K562 (cell line): ENCODE data around the gene HOXB13. TPM values are rescaled to one million over a fixed set of nuclear protein-coding genes. Genes with fewer than 3 reads are reported as not detected.

ENCODE experiments used
- ATAC-seq: fragments of 200-7000 bp; cut with Tn5 transposase; 3 replicates; pipeline ENCODE4 v1.9.1; 2020; ENCODE audit warnings: moderate library complexity
- BruUV-seq: library from RNA; stranded (reverse); fragments of 400-500 nt; replicated peaks from 2 replicates; lab custom pipeline; 2021; lab: Mats Ljungman, UMichigan
- CTCF ChIA-PET: fragments of 300-600 bp; formaldehyde crosslinking; extraction: SDS; loops from one replicate; lab custom pipeline; 2021; ENCODE audit warnings: low intra/inter-chr PET ratio; lab: Yijun Ruan, JAX
- POLR2A ChIA-PET: fragments of 300-600, 350-650 bp; sonication (Branson Sonifier 250); formaldehyde crosslinking; extraction: SDS; loops from one replicate; lab custom pipeline; 2021; ENCODE audit warnings: antibody characterized with exemption, inconsistent platforms; lab: Yijun Ruan, JAX
- DNase-seq, 4 experiments: peaks; one replicate each; pipeline versions ENCODE4 v3.0.0 to v3.0.0-alpha.2; 2011 to 2018; ENCODE audit warnings: low spot score in 3 of 4, mixed read lengths in 3 of 4; ENCODE audit errors: extremely low read depth in 1 of 4
- FAIRE-seq: peaks from 2 replicates; lab custom pipeline; 2011; peaks lifted over from hg19 to GRCh38; lab: Jason Lieb, UNC
- H2AFZ ChIP-seq: 2 replicates; pipeline ENCODE4 v1.6.0; 2011; ENCODE audit warnings: low read depth, low read length, control low read depth, inconsistent platforms
- H3K27ac ChIP-seq: fragments of 200-600 bp; 3 replicates; pipeline ENCODE4 v1.8.0; 2011; ENCODE audit warnings: low read depth, mild to moderate bottlenecking, control low read depth, inconsistent platforms, low read length, moderate library complexity, mixed read lengths; ENCODE audit errors: extremely low read depth
- H3K27me3 ChIP-seq, 2 experiments: fragments of 300-600 bp in 1 of 2; 2 replicates in 1 of 2; 3 replicates in 1 of 2; pipeline versions ENCODE4 v1.6.0 to v1.8.0; 2011; ENCODE audit warnings: inconsistent platforms in 2 of 2, low read length in 2 of 2, mild to moderate bottlenecking in 1 of 2, mixed read lengths in 1 of 2, moderate library complexity in 1 of 2; ENCODE audit not compliant: control insufficient read depth in 2 of 2, insufficient read depth in 2 of 2
- H3K36me3 ChIP-seq: fragments of 300-600 bp; 3 replicates; pipeline ENCODE4 v1.8.0; 2011; ENCODE audit warnings: mild to moderate bottlenecking, low read length, inconsistent platforms; ENCODE audit not compliant: control insufficient read depth, insufficient read depth
- H3K4me1 ChIP-seq, 2 experiments: fragments of 200-600 bp in 1 of 2; replicated peaks in 1 of 2; 2 replicates in 1 of 2; 3 replicates in 1 of 2; pipeline versions ENCODE4 v1.5.1 to v1.8.0; 2011; ENCODE audit warnings: inconsistent platforms in 2 of 2, low read length in 2 of 2, mild to moderate bottlenecking in 1 of 2, mixed read lengths in 1 of 2, moderate library complexity in 1 of 2; ENCODE audit not compliant: control insufficient read depth in 2 of 2, insufficient read depth in 2 of 2
- H3K4me2 ChIP-seq: 2 replicates; pipeline ENCODE4 v1.6.1; 2011; ENCODE audit warnings: low read length, control low read depth, inconsistent platforms, mixed read lengths; ENCODE audit not compliant: insufficient read depth
- H3K4me3 ChIP-seq: fragments of 200-600 bp; sonication (generic), shearing (Covaris generic); 2 replicates; pipeline ENCODE4 v1.5.1; 2016; ENCODE audit warnings: control low read depth, inconsistent platforms
- H3K79me2 ChIP-seq: fragments of 200-600 bp; 3 replicates; pipeline ENCODE4 v1.8.0; 2011; ENCODE audit warnings: low read length, inconsistent platforms; ENCODE audit not compliant: control insufficient read depth, insufficient read depth
- H3K9ac ChIP-seq, 2 experiments: 2 replicates each; pipeline versions ENCODE4 v1.6.0 to v1.6.1; 2011; ENCODE audit warnings: low read depth in 2 of 2, low read length in 2 of 2, control low read depth in 1 of 2, inconsistent platforms in 1 of 2, mild to moderate bottlenecking in 1 of 2, mixed read lengths in 1 of 2; ENCODE audit not compliant: insufficient read depth in 1 of 2
- H3K9me1 ChIP-seq: one replicate; pipeline ENCODE4 v1.6.0; 2011; ENCODE audit warnings: inconsistent platforms, mild to moderate bottlenecking, low read length, moderate library complexity; ENCODE audit not compliant: control insufficient read depth, insufficient read depth
- H3K9me3 ChIP-seq: replicated peaks from 2 replicates; pipeline ENCODE4 v1.5.1; 2011; ENCODE audit warnings: low read depth, low read length, inconsistent platforms; ENCODE audit not compliant: control insufficient read depth, insufficient read depth
- H4K20me1 ChIP-seq: replicated peaks from 2 replicates; pipeline ENCODE4 v1.6.1; 2011; ENCODE audit warnings: low read length, inconsistent platforms, mixed read lengths; ENCODE audit not compliant: control insufficient read depth, insufficient read depth
- MBD2 ChIP-seq: sonication (generic); IDR thresholded peaks from 2 replicates; pipeline ENCODE4 v1.6.1; 2016; ENCODE audit warnings: low read depth, borderline replicate concordance
- SAFB ChIP-seq: fragments of 200-400 bp; formaldehyde crosslinking; IDR thresholded peaks from 2 replicates; pipeline ENCODE4 v1.6.1; 2017; ENCODE audit warnings: low read depth, low read length, borderline replicate concordance
- ZFP30 ChIP-seq: fragments of 250-450 bp; sonication (Bioruptor Pico); IDR thresholded peaks from 2 replicates; pipeline ENCODE4 v1.8.0; 2022; ENCODE audit warnings: moderate library complexity, mild to moderate bottlenecking, inconsistent platforms, borderline replicate concordance
- WGBS: fragments of 100-300 bp; shearing (Covaris generic); methylation state at CpG from one replicate; pipeline ENCODE4 v1.1.6; 2016; ENCODE audit warnings: low coverage, mixed read lengths; ENCODE audit not compliant: insufficient coverage; ENCODE audit errors: missing lambda C conversion rate; 5-methylcytosine and 5-hydroxymethylcytosine counted together
- in situ Hi-C: fragments of 300-500 bp; cut with MboI; formaldehyde crosslinking; loops from 4 replicates; pipeline ENCODE4 v1.15.0; 2018; ENCODE audit warnings: inconsistent platforms, mixed read lengths
- intact Hi-C: fragments of 100-400 bp; cut with micrococcal nuclease; formaldehyde crosslinking; loops from 2 replicates; pipeline ENCODE4 v1.14.2; 2022
- polyA plus RNA-seq, 8 experiments: library from polyadenylated mRNA; depleted of rRNA in 4 of 8; stranded (reverse) in 5 of 8; unstranded in 3 of 8; fragments of >200 nt; fragmentation: Nextera tagmentation in 2 of 8; fragmentation: Illumina TruSeq in 1 of 8; extraction: Ambion mirVana in 2 of 8; extraction: Trizol in 1 of 8; gene quantifications; 2 replicates each; pipeline versions ENCODE4 v1.2.1 to v1.2.3, GENCODE V29; 2011 to 2014; ENCODE audit warnings: inconsistent platforms in 1 of 8, missing spikeins in 1 of 8
- total RNA-seq, 7 experiments: library from RNA; depleted of rRNA in 6 of 7; stranded (reverse); fragments of >200 nt in 6 of 7; fragmentation: Illumina TruSeq in 2 of 7; extraction: Trizol in 2 of 7; gene quantifications; 2 replicates each; pipeline versions ENCODE4 v1.2.1 to v1.2.3, GENCODE V29; 2011 to 2021; ENCODE audit warnings: low replicate concordance in 1 of 7
- TF ChIP-seq, protein P1 (sequence below), 3 experiments: fragments of 200-800 bp in 1 of 3; fragments of 250-450 bp in 1 of 3; fragments of 450-650 bp in 1 of 3; sonication (Bioruptor Pico) in 1 of 3; sonication (Bioruptor generic) in 1 of 3; formaldehyde crosslinking in 1 of 3; IDR thresholded peaks; 2 replicates each; pipeline versions ENCODE4 v1.6.1 to v1.8.0; 2016 to 2022; ENCODE audit warnings: mild to moderate bottlenecking in 2 of 3, missing genetic modification characterization in 2 of 3, missing compliant biosample characterization in 1 of 3, moderate library complexity in 1 of 3

Gene HOXB13
- total and polyA plus RNA-seq, 9 of the 15 experiments (the other 6 are each of a cell fraction or from before 2014, with no cell fraction given): not detected

DNA sequence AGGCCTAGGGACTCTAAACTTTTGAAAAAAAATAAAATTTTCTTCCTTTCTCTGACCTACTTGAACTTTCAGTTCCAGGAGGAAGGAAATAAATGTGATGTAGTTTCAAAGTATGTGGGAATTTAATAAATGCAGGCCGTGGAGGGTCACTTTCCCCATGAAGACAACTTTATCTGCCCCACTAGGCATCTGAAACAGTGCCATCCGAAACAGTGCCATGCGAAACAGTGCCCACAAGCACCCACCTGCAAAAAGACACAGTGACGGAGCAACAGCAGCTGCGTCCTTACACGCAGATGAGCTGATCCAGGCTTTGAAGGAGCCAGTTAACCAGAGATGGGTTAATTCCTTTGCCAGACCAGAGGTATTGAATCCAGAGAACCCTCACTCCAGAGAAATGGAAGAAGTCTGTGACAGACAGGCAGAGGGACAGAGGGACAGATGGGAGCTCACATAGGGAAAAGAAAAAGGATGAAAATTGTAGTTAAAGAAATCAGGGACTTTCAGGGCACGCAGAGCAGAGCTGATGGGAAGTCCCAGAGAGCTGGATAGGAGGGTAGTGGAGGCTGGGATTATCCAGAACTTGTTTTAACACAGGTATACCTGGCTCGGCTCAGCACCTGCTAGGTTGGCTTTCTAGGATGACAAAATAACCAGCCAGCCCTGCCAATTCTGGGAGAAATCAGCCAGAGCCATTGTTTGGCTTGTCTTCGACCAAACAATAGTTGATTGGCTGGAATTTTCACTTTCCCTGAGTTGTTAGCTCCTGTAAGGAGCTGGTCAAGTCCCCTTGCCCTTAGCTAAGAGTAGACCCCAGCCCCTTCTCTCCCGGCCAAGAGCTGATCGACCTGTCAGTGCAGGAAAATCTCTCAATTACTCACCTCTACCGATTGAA, 17.1 kb upstream of the HOXB13 start:
- intact Hi-C loops (no loop called here), in situ Hi-C loops (no loop called here)
- H3K4me2 ChIP-seq: no peak overlapping the region
- BruUV-seq: no TSS peak
- FAIRE-seq: no peak
- no peak for ATAC-seq
- H3K9ac ChIP-seq: no peak overlapping the region
- H3K36me3 ChIP-seq: no peaks in the 10 kb centered on the region
- no peaks in the 10 kb centered on the region for H3K9me1 ChIP-seq
- H3K9me3 ChIP-seq: no peaks in the 10 kb centered on the region
- ChIA-PET CTCF (no interaction called here), POLR2A (interaction anchor here (0.6 to 0.9 kb wide), 5 partner anchors 12 to 1645 kb away, joined by 3 to 5 read pairs (median 3); no protein-coding TSS in a partner anchor)
- H3K4me1 ChIP-seq: peaks cover 0 to 8% of the 10 kb centered on the region in 2 experiments; a peak in 1 of 5 replicates
- H3K79me2 ChIP-seq: no peaks in the 10 kb centered on the region
- H3K27me3 ChIP-seq: peaks cover 60 to 66% of the 10 kb centered on the region in 2 experiments
- H3K4me3 ChIP-seq: no peak overlapping the region
- no peak for DNase-seq
- 6% methylated on average over 12 of the region's 12 CpGs for WGBS
- H3K27ac ChIP-seq: no peak overlapping the region
- 0 out of 2 replicates have a peak, but pooled peaks cover 11% of the 10 kb centered on the region for H4K20me1 ChIP-seq
- H2AFZ ChIP-seq: no peak overlapping the region
- TF ChIP-seq MBD2 (no peak), SAFB (no peak), ZFP30 (CRISPR knock-in tag) (no peak)
- TF ChIP-seq, protein P1, sequence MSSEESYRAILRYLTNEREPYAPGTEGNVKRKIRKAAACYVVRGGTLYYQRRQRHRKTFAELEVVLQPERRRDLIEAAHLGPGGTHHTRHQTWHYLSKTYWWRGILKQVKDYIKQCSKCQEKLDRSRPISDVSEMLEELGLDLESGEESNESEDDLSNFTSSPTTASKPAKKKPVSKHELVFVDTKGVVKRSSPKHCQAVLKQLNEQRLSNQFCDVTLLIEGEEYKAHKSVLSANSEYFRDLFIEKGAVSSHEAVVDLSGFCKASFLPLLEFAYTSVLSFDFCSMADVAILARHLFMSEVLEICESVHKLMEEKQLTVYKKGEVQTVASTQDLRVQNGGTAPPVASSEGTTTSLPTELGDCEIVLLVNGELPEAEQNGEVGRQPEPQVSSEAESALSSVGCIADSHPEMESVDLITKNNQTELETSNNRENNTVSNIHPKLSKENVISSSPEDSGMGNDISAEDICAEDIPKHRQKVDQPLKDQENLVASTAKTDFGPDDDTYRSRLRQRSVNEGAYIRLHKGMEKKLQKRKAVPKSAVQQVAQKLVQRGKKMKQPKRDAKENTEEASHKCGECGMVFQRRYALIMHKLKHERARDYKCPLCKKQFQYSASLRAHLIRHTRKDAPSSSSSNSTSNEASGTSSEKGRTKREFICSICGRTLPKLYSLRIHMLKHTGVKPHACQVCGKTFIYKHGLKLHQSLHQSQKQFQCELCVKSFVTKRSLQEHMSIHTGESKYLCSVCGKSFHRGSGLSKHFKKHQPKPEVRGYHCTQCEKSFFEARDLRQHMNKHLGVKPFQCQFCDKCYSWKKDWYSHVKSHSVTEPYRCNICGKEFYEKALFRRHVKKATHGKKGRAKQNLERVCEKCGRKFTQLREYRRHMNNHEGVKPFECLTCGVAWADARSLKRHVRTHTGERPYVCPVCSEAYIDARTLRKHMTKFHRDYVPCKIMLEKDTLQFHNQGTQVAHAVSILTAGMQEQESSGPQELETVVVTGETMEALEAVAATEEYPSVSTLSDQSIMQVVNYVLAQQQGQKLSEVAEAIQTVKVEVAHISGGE (CRISPR knock-in tag; IDR thresholded peaks at IDR 0.05): no peak
